ENCODE measurements around the gene NEK7. TPM values are rescaled to one million over a fixed set of nuclear protein-coding genes. Genes with fewer than 3 reads are reported as not detected.

NEK7 gene
- polyA plus RNA-seq, 5 donors = 53.9 to 93.2 (median 72.8) TPM

DNA sequence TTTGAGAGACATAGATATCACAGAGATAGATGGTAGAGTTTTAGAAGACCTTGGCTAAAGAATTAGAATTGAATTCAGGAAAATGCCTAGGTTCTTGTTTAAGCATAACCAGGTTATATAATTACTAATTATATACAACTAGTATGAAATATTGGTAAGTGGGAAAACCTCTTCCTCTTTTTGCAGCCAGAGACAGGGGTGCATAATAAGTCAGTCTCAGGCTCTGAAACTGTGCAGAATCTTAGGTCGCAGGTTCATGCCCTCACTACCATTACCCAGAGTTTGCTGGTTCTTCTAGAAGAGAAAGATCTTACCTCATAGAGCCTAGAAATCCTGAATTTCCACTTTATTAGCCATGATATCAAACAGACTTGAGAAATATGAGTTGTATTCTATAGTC, 183.3 kb downstream of the NEK7 start:
- DNase-seq = no peak

- DNase-seq = no peak
These were observed 189.4 kb downstream of the NEK7 start for GRCh38 chr1:198346178-198346577.

GRCh38 chr1:198350456-198350855, 193.7 kb downstream of the NEK7 start:
- no peak for DNase-seq

DNA sequence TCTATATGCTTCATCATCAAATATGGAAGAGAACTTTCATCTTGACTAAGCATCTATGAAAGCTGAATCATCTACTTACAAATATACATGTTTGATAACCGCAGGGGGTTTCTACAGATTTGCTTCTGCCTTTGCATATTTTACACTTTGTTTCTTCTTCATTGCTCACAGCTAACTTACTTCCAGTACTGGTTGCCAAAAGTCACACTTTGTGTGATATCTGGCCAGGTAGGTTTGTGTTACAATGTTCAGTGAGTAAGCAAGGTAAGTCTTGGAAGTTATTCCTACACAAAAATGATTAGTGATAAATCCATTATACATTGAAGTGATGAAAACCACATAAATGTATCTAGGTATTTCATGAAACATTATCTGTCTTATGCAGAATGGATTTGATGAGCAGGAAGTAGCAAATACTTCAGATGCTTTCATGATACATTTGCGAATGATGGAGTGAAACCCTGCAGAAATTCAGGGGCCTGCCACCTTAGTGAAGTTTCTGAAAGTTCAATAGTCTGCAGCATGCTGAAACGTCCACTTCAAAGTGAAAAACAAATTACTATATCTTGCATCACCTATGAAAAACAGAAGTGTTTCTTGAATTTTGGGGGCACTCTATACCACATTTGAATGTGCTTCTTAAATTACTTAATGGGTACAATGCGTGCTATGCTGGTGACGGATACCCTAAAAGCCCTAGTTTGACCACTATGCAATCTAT, 196.3 kb downstream of the NEK7 start:
- no peak for DNase-seq

DNA sequence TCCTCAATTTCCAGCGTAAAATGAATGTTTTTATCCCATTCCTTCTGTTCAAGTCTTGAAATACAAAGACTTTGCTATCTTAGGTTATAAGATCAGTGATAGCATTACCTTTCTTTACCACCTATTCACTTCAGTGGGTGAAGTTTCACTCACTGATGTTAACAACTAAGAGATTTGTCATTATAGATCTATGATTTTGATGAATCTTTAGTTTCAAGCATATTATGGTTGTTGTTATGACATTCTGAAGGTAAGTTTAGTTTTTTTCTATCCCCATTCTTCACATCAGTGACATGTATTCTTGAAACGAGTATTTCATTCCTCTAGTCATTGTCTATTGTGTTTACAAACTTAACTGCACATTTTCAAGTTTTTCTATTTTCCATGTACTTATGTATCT, 201.1 kb downstream of the NEK7 start:
- DNase-seq = no peak

GRCh38 chr1:198359024-198359653, 202.3 kb downstream of the NEK7 start:
- DNase-seq = no peak

- no peak for DNase-seq
These were observed 203.5 kb downstream of the NEK7 start for GRCh38 chr1:198360208-198360729.

GRCh38 chr1:198361237-198361767, 204.5 kb downstream of the NEK7 start:
- DNase-seq = no peak

DNA sequence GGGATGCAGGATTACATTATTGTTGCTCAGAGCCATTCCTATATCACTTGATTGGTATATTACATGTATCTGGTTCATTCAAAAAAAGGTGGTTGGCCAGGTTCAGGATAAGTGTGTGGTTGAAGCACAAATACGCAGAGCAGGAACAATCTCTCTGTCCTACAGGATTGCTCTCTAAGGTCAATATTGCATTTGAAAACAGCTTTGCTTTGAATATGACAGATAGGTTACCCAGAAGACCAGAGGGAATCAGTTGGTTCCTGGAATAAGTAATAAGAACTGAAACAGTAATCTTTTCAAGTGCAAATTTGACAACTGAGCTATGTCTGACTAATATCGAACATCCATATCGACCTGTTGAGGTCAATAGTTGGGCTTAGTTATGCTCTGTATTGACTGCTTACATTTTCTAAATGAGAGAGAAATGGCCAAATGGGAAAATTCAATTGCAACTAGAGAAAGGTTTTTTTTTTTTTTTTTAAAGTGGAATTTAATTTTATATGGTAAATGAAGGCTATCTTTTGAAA, 206.9 kb downstream of the NEK7 start:
- no peak for DNase-seq

- DNase-seq = no peak
These were observed 207.7 kb downstream of the NEK7 start for GRCh38 chr1:198364471-198364870.

DNA sequence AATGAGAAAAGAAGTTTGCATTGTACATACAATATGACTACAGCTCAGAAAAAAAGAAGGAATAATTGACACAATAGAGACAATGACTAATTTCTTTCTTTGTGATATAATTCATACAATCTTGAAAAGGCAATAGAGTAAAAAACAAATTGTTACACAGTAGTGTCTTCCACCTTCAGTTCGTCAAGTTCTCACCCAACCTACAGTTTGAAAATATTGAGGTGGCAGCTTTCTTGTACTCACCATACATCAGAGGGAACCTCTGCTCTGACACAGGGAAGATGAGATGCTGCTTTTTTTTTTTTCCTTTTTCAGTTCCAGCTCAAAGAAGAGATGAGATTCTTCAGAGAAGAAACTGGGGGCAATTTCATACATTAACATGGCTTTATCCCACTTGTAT, 210.5 kb downstream of the NEK7 start:
- DNase-seq = no peak

GRCh38 chr1:198370996-198371395, 214.2 kb downstream of the NEK7 start:
- no peak for DNase-seq

Other genes starting within 250 kb of the NEK7 start
- under 1 TPM in 3 of 5 donors, not detected in 2; 0.04 to 0.17 (median 0.07) TPM for gene LHX9, start 239.6 kb upstream of the NEK7 start, polyA plus RNA-seq (ENCODE audit: insufficient read depth in 1 of 5, insufficient read length in 5 of 5, low replicate concordance in 1 of 5)

Measured in right lung (tissue), 5 donors.